ENCODE measurements around the gene HOXA4.

GRCh38 chr7:27104341-27105058 lies 26.1 kb downstream of the HOXA4 start:
- TF ChIP-seq CTCF (conservative IDR thresholded peaks at IDR 0.05; ENCODE audit: low read length) (no peak), EZH2phosphoT487 (IDR thresholded peaks at IDR 0.05; ENCODE audit: borderline replicate concordance) (no peak)

All from Loucy (cell line).